Central memory CD8-positive, alpha-beta T cell (primary cell): ENCODE data around the gene PRPF6.
A peak's percentile ranks its signal among the peaks of the same experiment; 100 is the strongest.

Experiments used
- ATAC-seq: fragments of 150-1000 bp; cut with Tn5 transposase; replicated peaks from 2 replicates; pipeline ENCODE4 v1.10.0; 2022; ENCODE audit warnings: mild to moderate bottlenecking, moderate FRiP score, moderate number of reproducible peaks; ENCODE audit not compliant: poor library complexity, severe bottlenecking; ENCODE audit errors: extremely low read depth
- DNase-seq, 2 donors: peaks; one replicate each; pipeline ENCODE4 v3.0.0; 2021; ENCODE audit warnings: low spot score in 2 of 2
- H3K27ac Mint-ChIP-seq: one replicate; pipeline ENCODE4 v1.8.0; 2022; ENCODE audit warnings: low read depth, mild to moderate bottlenecking, moderate library complexity, mixed read lengths
- H3K27me3 Mint-ChIP-seq: one replicate; pipeline ENCODE4 v1.8.0; 2022; ENCODE audit warnings: mixed read lengths
- H3K36me3 Mint-ChIP-seq: one replicate; pipeline ENCODE4 v1.8.0; 2022; ENCODE audit warnings: mild to moderate bottlenecking, moderate library complexity, mixed read lengths; ENCODE audit not compliant: insufficient read depth
- H3K4me1 Mint-ChIP-seq: one replicate; pipeline ENCODE4 v1.8.0; 2022; ENCODE audit warnings: mixed read lengths
- H3K4me3 Mint-ChIP-seq: one replicate; pipeline ENCODE4 v1.8.0; 2022; ENCODE audit warnings: mild to moderate bottlenecking, moderate library complexity, mixed read lengths
- H3K9me3 Mint-ChIP-seq: one replicate; pipeline ENCODE4 v1.8.0; 2022; ENCODE audit warnings: mixed read lengths

PRPF6 gene

DNA sequence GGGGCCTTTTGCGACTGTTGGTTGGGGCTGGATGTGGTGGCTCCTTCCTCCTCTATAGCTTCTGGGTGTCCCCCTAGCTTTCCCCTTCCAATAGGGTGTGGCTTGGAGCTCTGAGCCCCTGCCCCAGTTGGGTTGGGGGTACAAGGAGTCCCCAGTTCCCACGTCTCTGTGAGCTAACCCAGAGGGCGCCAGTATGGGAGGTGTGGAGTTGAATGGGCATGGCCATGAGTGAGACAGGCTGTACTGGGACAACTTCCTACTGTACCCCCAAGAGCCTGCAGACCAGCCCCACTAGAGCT, 56.2 kb downstream of the PRPF6 start:
- Mint-ChIP-seq H3K27me3 (no peaks in the 10 kb centered on the region), H3K4me3 (peak overlapping the region; percentile 73), H3K9me3 (no peaks in the 10 kb centered on the region), H3K36me3 (peaks cover 20% of the 10 kb centered on the region), H3K4me1 (peaks cover 65% of the 10 kb centered on the region), H3K27ac (peak overlapping the region; percentile 29)
- DNase-seq (no peak), ATAC-seq (no peak)

- H3K9me3 Mint-ChIP-seq: no peaks in the 10 kb centered on the region
- peaks cover 63% of the 10 kb centered on the region for H3K4me1 Mint-ChIP-seq
- H3K36me3 Mint-ChIP-seq: peaks cover 17% of the 10 kb centered on the region
- no peaks in the 10 kb centered on the region for H3K27me3 Mint-ChIP-seq
- H3K4me3 Mint-ChIP-seq: peak overlapping the region; percentile 73
- no peak overlapping the region for H3K27ac Mint-ChIP-seq
- no peak for ATAC-seq
- DNase-seq: no peak
These were observed 56.7 kb downstream of the PRPF6 start for GRCh38 chr20:64037498-64038213.

GRCh38 chr20:64038224-64038564, 57.3 kb downstream of the PRPF6 start:
- no peak for DNase-seq
- H3K4me3 Mint-ChIP-seq: peak overlapping the region; percentile 73
- H3K9me3 Mint-ChIP-seq: no peaks in the 10 kb centered on the region
- ATAC-seq: peak; percentile 11
- H3K27ac Mint-ChIP-seq: no peak overlapping the region
- no peaks in the 10 kb centered on the region for H3K27me3 Mint-ChIP-seq
- peaks cover 17% of the 10 kb centered on the region for H3K36me3 Mint-ChIP-seq
- H3K4me1 Mint-ChIP-seq: peaks cover 58% of the 10 kb centered on the region

DNA sequence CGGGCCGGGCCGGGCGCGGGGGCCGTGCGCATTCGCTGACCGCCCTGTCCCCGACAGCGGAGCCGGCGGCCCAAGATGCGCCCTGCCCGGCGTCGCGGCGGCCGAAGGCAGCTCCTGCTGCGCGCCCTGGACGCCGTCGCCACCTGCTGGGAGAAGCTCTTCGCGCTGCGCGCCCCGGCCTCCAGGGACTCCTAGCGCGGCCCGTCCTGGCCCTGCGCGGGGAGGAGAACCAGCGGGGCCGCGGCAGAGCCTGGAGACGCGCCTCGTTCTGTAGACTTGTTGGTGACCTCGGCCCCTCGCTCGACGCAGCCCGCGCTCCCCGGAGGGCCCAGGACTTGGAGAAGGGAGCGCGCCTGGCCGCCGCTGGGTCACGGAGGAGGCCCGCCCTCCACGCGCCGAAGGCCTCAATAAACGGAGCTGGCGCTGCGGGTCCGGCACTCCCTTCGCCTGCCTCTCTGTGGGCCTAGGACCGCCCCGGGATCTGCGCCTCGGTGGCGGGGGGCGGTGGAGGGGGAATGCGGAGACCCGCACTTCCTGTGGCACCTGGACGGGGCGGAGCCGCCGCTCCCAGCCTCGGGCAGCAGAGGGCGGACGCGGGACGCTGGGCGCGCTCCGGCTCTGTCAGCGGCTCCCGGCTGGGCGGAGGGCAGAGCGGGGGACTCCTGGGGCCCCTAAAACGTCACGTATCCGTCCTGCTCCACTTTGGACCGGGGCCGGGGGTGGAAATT, 57.8 kb downstream of the PRPF6 start:
- H3K27me3 Mint-ChIP-seq: no peaks in the 10 kb centered on the region
- no peaks in the 10 kb centered on the region for H3K9me3 Mint-ChIP-seq
- no peak overlapping the region for H3K27ac Mint-ChIP-seq
- peaks cover 15% of the 10 kb centered on the region for H3K36me3 Mint-ChIP-seq
- ATAC-seq: peak; percentile 69
- peaks cover 56% of the 10 kb centered on the region for H3K4me1 Mint-ChIP-seq
- H3K4me3 Mint-ChIP-seq: peak overlapping the region; percentile 73
- DNase-seq: peak; percentile 64 to 68

- H3K36me3 Mint-ChIP-seq: peaks cover 14% of the 10 kb centered on the region
- no peaks in the 10 kb centered on the region for H3K9me3 Mint-ChIP-seq
- ATAC-seq (no peak), DNase-seq (no peak)
- H3K27ac Mint-ChIP-seq: peak overlapping the region; percentile 23
- H3K4me1 Mint-ChIP-seq: peaks cover 48% of the 10 kb centered on the region
- peak overlapping the region; percentile 73 for H3K4me3 Mint-ChIP-seq
- H3K27me3 Mint-ChIP-seq: no peaks in the 10 kb centered on the region
These were observed 58.6 kb downstream of the PRPF6 start for GRCh38 chr20:64039293-64040160.

DNA sequence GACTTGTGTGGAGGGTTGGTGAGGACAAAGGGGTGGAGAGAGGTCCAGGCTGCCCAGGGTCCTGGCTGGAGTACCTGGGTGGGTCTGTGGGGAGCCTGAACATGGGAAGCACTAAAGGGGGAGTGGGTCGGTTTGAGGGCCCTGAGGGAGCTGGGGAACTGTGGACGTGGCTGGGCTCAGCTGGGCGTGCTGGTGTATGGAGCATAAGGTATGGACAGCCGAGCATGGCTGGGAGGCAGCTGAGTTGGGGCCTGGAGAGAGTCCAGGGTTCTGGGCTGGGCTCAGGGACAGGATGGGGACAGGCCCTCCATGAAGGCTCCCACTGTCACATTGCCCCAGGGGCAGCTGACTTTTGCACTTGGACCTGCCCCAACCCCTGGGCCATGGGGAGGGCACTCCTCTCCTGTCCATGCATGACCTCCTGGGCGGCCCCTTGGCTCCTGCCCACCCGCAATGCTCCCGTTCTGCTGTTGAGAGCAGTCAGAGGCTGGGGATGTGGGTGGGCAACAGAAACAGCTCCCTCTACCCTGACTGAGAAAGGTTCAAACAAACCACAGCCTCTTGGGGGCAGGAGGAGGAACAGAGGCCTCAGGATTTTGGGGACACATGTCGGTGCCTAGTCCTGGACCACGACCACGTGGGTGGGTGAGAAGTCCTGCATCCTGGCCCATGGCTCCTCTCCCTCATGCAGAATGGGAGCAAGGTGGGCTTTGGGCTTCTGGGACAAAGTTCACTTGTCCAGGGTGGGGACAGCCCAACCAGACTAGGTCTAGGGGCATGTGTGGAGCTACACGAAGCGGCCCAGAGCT, 59.5 kb downstream of the PRPF6 start:
- H3K4me1 Mint-ChIP-seq: peaks cover 42% of the 10 kb centered on the region
- peak overlapping the region; percentile 23 for H3K27ac Mint-ChIP-seq
- no peaks in the 10 kb centered on the region for H3K9me3 Mint-ChIP-seq
- ATAC-seq (no peak), DNase-seq (no peak)
- no peaks in the 10 kb centered on the region for H3K27me3 Mint-ChIP-seq
- H3K36me3 Mint-ChIP-seq: peaks cover 11% of the 10 kb centered on the region
- peak overlapping the region; percentile 73 for H3K4me3 Mint-ChIP-seq

DNA sequence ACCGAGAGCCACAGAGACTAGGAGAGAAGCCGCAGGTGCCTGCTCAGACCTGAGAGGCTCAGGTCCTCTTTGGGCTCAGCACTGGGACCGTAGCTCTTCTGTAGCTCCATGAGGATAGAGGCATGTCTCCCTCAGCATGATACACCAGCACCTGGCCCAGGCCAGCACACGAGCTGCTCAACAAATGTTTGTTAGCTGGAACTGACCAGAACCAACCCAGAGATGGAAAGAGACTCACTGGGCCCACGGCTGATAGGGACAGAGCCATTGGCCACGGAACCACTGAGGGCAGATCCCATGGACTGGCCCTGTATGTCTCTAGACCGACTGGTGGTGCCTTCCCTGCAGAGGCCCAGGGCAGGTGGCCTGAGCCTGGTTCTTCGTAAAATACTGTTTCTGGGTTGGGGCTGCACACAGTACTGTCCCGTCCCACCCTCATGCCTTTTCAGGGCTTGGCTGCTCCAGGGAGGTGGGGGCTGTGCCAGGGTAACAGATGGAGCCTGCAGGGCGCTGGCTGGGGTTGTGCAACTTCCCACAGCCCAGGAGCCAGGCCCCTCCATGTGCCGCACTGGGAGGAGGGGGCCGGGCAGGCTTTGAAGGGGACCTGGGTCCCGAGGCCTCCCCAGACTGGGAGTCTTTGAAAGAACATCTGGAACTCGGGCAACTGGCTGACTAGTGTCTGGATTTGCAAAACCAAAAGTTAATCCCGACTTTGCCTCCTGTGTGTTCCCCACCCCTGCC, 60.3 kb downstream of the PRPF6 start:
- DNase-seq: no peak
- Mint-ChIP-seq H3K9me3 (no peaks in the 10 kb centered on the region), H3K4me3 (peak overlapping the region; percentile 73), H3K27ac (no peak overlapping the region), H3K27me3 (peaks cover 6% of the 10 kb centered on the region), H3K36me3 (peaks cover 11% of the 10 kb centered on the region), H3K4me1 (peaks cover 42% of the 10 kb centered on the region)
- ATAC-seq: no peak

- no peaks in the 10 kb centered on the region for H3K9me3 Mint-ChIP-seq
- peaks cover 12% of the 10 kb centered on the region for H3K36me3 Mint-ChIP-seq
- H3K27me3 Mint-ChIP-seq: peaks cover 12% of the 10 kb centered on the region
- ATAC-seq (no peak), DNase-seq (no peak)
- peak overlapping the region; percentile 19 for H3K27ac Mint-ChIP-seq
- H3K4me1 Mint-ChIP-seq: peaks cover 37% of the 10 kb centered on the region
- H3K4me3 Mint-ChIP-seq: peak overlapping the region; percentile 73
These were observed 60.8 kb downstream of the PRPF6 start for GRCh38 chr20:64041781-64042053.

DNA sequence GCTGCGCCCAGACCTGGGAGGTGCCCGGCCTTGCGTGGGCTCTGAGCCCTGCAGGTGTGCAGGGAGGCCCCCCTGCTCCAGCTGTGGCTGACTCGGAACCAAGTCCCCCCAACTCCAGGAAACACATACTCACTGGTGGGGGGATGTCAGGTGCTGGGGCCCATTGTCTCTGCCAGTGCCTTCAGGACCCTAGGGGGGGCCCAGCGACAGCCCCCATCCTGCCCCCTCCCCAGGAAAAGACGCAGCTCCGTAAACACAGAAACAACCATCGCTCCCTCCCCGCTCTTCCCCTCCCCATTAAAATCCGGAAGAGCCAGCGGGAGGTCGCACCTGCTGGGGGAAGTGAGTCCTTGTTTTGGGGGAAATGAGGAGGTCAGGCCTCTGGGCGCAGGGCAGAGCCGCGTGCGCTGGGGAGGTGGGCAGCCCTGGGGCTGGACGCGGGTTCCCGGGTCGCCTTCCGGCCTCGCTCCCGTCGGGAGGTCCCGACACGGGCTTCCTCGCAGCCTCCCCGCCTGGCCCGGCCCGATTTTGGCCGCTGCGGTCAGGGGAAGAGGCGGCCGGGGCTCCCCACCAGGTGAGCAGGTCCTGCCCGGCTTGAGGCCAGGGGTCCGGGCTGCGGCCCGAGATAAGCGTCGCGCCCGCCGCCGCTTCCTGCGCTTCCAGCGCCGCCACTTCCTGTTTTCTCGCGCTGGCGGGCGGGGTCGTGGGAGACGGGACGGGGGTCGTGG, 61.3 kb downstream of the PRPF6 start:
- Mint-ChIP-seq H3K36me3 (peaks cover 12% of the 10 kb centered on the region), H3K4me1 (peaks cover 32% of the 10 kb centered on the region), H3K9me3 (no peaks in the 10 kb centered on the region), H3K4me3 (peak overlapping the region; percentile 73), H3K27me3 (peaks cover 17% of the 10 kb centered on the region), H3K27ac (peak overlapping the region; percentile 19)
- DNase-seq (no peak), ATAC-seq (no peak)

- peaks cover 27% of the 10 kb centered on the region for H3K4me1 Mint-ChIP-seq
These were observed 62.8 kb downstream of the PRPF6 start for GRCh38 chr20:64043768-64044167.

GRCh38 chr20:64044484-64045247, 63.7 kb downstream of the PRPF6 start:
- Mint-ChIP-seq H3K27ac (no peak overlapping the region), H3K9me3 (no peaks in the 10 kb centered on the region), H3K4me3 (no peak overlapping the region), H3K4me1 (peaks cover 23% of the 10 kb centered on the region), H3K36me3 (peaks cover 12% of the 10 kb centered on the region), H3K27me3 (peaks cover 20% of the 10 kb centered on the region)
- DNase-seq (no peak), ATAC-seq (no peak)

More at GRCh38 chr20:64043768-64044167, 62.8 kb downstream of the PRPF6 start:
- Mint-ChIP-seq H3K4me3 (peak overlapping the region; percentile 58), H3K27me3 (peaks cover 20% of the 10 kb centered on the region), H3K27ac (peak overlapping the region; percentile 62), H3K36me3 (peaks cover 12% of the 10 kb centered on the region), H3K9me3 (no peaks in the 10 kb centered on the region)
- ATAC-seq (no peak), DNase-seq (no peak)
